H54 (cell line): ENCODE data around the gene ROGDI.

Experiments
- DNase-seq: peaks from one replicate; pipeline ENCODE4 v3.0.0; 2011; ENCODE audit warnings: low spot score, mixed read lengths; ENCODE audit not compliant: insufficient read length
- FAIRE-seq: peaks from 3 replicates; lab custom pipeline; 2011; peaks lifted over from hg19 to GRCh38; lab: Jason Lieb, UNC
- POLR2A ChIP-seq: IDR thresholded peaks from 2 replicates; pipeline ENCODE4 v1.6.1; 2011; ENCODE audit warnings: low read depth, mild to moderate bottlenecking, low read length

ROGDI gene

DNA sequence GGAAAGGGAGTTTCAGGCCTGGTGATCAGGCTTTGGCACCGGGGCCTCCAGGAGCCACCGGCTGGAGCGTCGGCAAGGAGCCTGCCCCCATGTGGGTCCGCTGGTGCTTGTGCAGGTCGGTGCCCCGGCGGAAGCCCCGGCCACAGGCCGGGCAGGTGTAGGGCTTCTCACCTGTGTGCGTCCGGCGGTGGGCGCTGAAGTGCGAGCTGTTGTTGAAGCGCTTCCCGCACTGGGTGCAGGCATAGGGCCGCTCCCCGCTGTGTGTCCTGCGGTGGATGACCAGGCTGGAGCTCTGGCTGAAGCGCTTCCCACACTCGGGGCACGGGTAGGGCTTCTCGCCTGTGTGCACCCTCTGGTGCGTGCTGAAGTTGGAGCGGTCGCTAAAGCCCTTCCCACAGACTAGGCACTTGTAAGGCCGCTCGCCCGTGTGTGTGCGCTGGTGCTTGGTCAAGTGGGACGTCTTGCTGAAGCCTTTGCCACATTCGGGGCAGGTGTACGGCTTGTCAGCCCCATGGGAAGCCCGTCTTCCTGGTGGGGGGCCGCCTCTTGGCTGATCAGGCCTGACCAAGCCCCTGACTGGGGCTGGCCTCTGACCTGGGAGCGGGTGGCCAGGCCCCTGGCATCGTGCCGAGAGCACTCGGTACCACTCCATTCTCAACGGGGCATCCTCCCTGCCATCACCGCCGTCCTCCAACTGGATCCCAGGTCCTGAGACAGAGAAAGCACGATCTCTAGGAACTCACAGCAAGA is 49.9 kb downstream of the ROGDI start:
- no peak for TF ChIP-seq POLR2A
- no peak for DNase-seq
- no peak for FAIRE-seq

DNA sequence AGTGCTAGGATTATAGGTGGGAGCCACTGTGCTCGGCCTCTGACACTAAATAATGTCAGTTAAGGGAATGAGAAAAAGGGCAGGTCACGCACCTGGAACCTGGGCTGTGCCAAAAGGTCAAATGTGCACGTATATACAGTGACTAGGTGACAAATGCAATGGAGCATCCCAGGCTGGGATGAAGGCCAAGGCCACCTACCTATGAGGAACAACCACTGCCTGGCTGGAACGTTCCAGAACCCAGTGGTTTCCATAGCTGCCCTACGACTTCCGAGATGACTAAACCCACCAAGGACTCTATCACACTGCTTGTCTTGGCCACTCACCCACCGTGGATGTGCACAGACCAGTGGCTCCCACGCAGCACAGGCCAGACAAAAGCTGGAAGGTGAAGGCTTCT is 51.5 kb downstream of the ROGDI start:
- FAIRE-seq, result no peak
- TF ChIP-seq POLR2A, result no peak

DNA sequence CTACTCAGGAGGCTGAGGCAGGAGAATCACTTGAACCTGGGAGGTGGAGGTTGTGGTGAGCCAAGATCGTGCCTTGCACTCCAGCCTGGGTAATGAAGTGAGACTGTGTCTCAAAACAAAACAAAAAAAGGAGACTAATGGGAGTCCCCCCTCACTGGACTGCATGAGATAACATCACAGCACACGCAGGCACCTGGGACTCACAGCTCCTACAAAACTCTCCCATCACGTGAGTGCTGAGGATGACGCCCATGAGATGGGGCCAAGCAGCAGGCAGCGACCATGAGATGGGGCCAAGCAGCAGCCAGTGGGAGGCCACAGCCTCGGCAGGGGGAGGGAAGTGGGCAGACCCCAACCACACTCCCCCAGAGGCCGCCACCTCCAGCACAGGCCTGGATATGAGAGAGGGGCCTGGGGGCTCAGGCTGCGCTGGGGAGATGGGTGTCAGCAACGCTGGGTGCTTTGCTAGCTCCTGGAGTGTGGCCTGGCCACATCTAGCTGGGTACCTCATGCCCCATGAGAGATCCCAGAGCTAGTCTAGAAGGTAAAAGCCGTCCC is 52.7 kb downstream of the ROGDI start:
- no peak for TF ChIP-seq POLR2A
- FAIRE-seq (no peak), DNase-seq (no peak)

More for the DNA sequence above, 51.5 kb downstream of the ROGDI start:
- DNase-seq, result no peak

DNA sequence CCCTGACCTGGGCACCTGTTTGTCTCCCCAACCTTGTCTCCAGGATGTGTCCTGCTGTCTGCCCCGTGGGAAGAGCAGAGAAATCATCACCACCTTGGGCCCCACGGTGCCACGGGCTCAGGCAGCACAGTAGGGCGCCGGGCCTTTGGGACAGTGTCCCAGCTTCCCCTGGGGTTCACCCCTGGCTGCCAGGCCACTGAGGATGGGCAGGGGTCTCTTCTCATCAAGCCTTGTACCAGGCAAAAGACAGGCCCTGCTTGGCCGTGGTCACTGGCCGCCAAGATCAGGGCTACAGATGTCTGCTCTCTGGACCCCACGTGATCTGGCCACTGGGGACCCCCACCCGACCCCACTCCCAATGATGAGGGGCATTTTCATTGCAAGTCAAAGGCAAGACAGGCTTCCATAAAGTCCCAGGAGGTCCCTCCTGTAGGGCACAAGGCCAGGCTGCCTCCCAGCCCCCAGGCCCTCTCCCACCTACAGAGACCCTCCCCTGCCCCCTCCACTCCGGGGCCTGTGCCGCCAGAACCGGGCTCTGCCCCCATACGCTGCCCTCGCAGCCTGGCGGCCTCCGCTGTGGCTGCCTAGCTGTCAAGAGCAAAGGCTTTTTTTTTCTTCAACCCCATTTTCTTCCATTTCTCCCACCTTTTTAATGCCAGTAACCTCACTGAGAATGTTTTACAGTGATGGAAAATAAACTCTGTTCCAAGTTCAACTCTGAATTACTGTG is 53.6 kb downstream of the ROGDI start:
- no peak for TF ChIP-seq POLR2A
- no peak for FAIRE-seq
- no peak for DNase-seq

DNA sequence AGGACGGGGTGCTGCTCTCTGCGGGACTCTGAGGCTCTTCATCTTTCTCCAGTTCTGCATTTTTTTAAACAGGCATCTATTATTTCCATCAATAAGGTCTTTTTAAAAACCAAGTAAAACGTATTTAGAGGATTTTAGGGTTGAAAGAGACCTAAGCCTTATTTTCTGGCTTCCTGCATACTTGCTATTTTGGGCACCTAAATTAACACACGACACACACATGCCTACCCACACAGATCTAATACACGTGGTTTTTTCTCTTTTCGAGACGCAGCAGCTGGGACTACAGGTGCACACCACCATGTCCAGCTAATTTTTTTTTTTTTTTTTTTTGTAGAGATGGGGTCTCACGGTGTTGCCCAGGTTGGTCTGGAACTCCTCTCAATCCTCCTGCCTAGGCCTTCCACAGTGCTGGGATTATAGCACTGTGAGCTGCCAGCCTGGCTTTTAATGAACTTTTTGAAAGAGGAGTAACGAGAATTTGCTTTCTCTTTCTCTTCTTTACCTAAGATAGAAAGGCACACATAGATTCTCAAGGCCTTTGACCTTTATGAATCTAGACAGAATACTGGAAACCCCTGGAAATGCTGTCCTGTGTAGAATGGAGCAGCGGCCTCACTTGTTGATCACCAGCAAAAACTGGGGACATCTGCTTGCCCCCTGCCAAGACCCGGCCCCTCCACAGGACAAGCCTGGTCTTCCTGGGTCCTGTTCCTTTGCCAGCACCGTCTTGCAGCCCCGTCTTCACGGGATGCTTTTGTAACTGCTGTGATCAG is 54.3 kb downstream of the ROGDI start:
- DNase-seq (no peak), FAIRE-seq (no peak)
- TF ChIP-seq POLR2A, result no peak

DNA sequence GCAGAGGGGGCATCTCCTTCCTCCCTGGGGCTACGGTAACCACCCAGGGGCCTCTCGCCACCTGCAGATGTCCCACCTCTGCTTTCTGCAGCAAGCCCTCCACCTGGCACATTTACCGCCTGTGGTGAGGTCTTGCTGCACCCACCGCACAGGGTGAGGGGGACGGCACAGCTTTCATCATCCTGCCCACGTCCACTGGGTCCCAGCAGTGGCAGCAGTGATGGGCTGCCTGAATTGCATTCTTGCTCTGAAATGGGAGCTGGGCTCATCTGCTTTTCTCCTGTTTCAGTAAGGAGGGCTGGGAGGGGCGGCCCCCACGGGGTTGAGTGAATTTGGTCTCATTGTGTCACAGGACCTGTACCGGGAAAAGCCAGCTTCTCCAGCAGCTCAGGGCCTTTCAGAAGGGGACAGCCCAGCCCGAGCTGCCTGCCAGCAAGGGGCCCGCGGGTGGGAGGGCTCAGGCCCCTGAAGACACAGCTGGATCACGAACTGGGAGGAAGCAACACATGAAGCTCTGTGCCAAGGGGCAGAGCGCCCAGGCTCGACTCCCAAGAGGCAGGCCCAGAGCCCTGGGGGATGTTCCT is 55.4 kb downstream of the ROGDI start:
- FAIRE-seq (no peak), DNase-seq (no peak)
- TF ChIP-seq POLR2A, result no peak
